ENCODE data around the gene ODR4. TPM values are rescaled to one million over a fixed set of nuclear protein-coding genes. Genes with fewer than 3 reads are reported as not detected.
A peak's percentile ranks its signal among the peaks of the same experiment; 100 is the strongest.

Gene ODR4
- 10 to 100 TPM; 15.9 to 17.3 TPM for total RNA-seq
- 1 to 10 TPM; 3.5 to 9.1 TPM for polyA plus RNA-seq

- Histone ChIP-seq H3K27me3 (ENCODE audit: insufficient read depth, low read length) (no peaks in the 10 kb centered on the region), H3K4me3 (ENCODE audit: low read length in 2 of 2) (peak within 1 kb of the TSS; percentile 87 to 96), H3K36me3 (ENCODE audit: insufficient read depth, low read length) (peaks cover 15% of the 10 kb centered on the region), H3K9me3 (ENCODE audit: control insufficient read depth in 1 of 2, low read length in 2 of 2) (no peaks in the 10 kb centered on the region), H3K4me1 (ENCODE audit: insufficient read depth, low read length) (peaks cover 44% of the 10 kb centered on the region), H3K27ac (ENCODE audit: low read depth, low read length) (peak within 1 kb of the TSS; percentile 83)
- POLR2A ChIA-PET (ENCODE audit: partially characterized antibody) = interaction anchor here (0.6 to 1.6 kb wide), 17 partner anchors 10 to 1632 kb away, joined by 3 to 14 read pairs (median 4); partner anchors contain the start of genes EDEM3, IVNS1ABP, SWT1 and TRMT1L
- peaks cover 19 to 61% (median 39%) of the 10 kb centered on the region in 4 donors for H3K4me1 Mint-ChIP-seq
- intact Hi-C loops (cut with micrococcal nuclease) = loop anchor here (1.0 to 5.0 kb wide), 4 partner anchors 1058 to 1621 kb away; partner anchors contain the start of genes EDEM3, IVNS1ABP, NIBAN1 and SWT1
- CTCF ChIA-PET (ENCODE audit: partially characterized antibody) = interaction anchor here (0.7 to 1.6 kb wide), 30 partner anchors 9 to 1059 kb away, joined by 3 to 16 read pairs (median 4); partner anchors contain the start of gene PRG4
- peak within 1 kb of the TSS; percentile 91 to 99 (median 98) for H3K4me3 Mint-ChIP-seq
- peaks cover 0 to 7% (median 0%) of the 10 kb centered on the region in 8 donors for H3K9me3 Mint-ChIP-seq
- H3K27me3 Mint-ChIP-seq = no peaks in the 10 kb centered on the region
- peaks cover 21 to 41% of the 10 kb centered on the region in 2 donors for H3K36me3 Mint-ChIP-seq
- peak; percentile 97 to 99 (median 98) for DNase-seq
- peak within 1 kb of the TSS; percentile 93 to 99 (median 98) for H3K27ac Mint-ChIP-seq
Observed at GRCh38 chr1:186375152-186375928, at the start of gene ODR4, which contains the start of gene TPR. TSS of gene ODR4 (plus strand) at chr1:186375838. CDS start at chr1:186379786, 3,948 bp downstream. TSS of gene TPR (minus strand) at chr1:186375253. CDS start at chr1:186375028, 225 bp downstream.

DNA sequence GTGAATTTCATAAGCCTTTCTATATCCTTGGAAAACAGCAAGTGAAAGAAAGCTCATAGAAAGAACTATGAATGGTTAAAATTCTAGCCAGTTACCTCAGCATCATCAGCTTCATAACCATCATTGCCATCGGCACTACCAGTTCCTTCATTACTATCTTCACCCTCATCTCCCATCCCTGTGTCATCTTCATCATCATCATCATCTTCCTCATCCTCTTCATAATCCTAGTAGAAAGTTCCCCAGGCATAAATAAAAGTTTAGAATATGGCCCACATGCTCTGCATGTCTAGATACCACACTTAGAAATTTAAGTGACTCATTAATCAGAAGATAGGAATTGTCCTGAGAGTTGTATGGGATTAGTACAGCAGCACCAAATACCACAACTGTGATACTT, 49.6 kb upstream of the ODR4 start:
- Histone ChIP-seq H3K9me3 (ENCODE audit: control insufficient read depth in 1 of 2, low read length in 2 of 2) (no peaks in the 10 kb centered on the region), H3K27me3 (ENCODE audit: insufficient read depth, low read length) (no peaks in the 10 kb centered on the region), H3K36me3 (ENCODE audit: insufficient read depth, low read length) (peaks cover 60% of the 10 kb centered on the region), H3K4me3 (ENCODE audit: low read length in 2 of 2) (no peak overlapping the region), H3K27ac (ENCODE audit: low read depth, low read length) (no peak overlapping the region), H3K4me1 (ENCODE audit: insufficient read depth, low read length) (peaks cover 3% of the 10 kb centered on the region)
- H3K27ac Mint-ChIP-seq = peak overlapping the region in 4 of 7 donors; percentile 7 to 36 (median 22)
- peaks cover 59 to 66% of the 10 kb centered on the region in 2 donors for H3K36me3 Mint-ChIP-seq
- H3K4me3 Mint-ChIP-seq = no peak overlapping the region
- no peaks in the 10 kb centered on the region for H3K9me3 Mint-ChIP-seq
- ChIA-PET POLR2A (ENCODE audit: partially characterized antibody) (no interaction called here), CTCF (ENCODE audit: partially characterized antibody) (interaction anchor here (1.0 to 2.4 kb wide), 6 partner anchors 10 to 49 kb away, joined by 3 to 9 read pairs (median 5); partner anchors contain the start of genes ODR4 and TPR)
- H3K4me1 Mint-ChIP-seq = peaks cover 4 to 17% (median 10%) of the 10 kb centered on the region in 4 donors
- intact Hi-C loops (cut with micrococcal nuclease) = loop anchor here (10.0 kb wide), 1 partner anchor 171 kb away; no protein-coding TSS in a partner anchor
- H3K27me3 Mint-ChIP-seq = no peaks in the 10 kb centered on the region
- no peak for DNase-seq

DNA sequence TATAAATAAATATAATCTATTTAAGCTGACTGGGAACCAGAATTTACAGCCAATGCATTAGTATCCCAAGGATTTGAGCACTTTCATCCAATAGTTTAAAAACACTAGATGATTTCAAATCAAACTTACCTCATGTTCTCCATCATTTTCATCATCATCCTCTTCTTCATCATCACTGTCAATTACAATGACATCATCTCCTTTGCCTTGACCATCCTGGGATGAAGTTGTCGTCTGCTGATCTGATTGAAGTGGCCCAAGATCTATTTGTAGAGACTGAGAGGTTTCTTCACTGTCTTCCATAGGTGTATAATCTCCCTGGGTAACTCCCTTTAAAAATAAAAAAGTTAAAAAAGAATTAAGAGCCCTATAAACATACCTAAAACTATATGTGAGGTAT, 48.3 kb upstream of the ODR4 start:
- no peak overlapping the region for H3K4me3 ChIP-seq (ENCODE audit: low read length in 2 of 2)
- ChIA-PET CTCF (ENCODE audit: partially characterized antibody) (no interaction called here), POLR2A (ENCODE audit: partially characterized antibody) (no interaction called here)
- Mint-ChIP-seq H3K4me3 (no peak overlapping the region), H3K27me3 (no peaks in the 10 kb centered on the region), H3K36me3 (peaks cover 51 to 64% of the 10 kb centered on the region in 2 donors), H3K9me3 (no peaks in the 10 kb centered on the region), H3K4me1 (peaks cover 4 to 16% (median 7%) of the 10 kb centered on the region in 4 donors), H3K27ac (no peak overlapping the region)
- no peak for DNase-seq
- intact Hi-C loops (cut with micrococcal nuclease) = loop anchor here (10.0 kb wide), 1 partner anchor 173 kb away; no protein-coding TSS in a partner anchor
- H3K27ac ChIP-seq (ENCODE audit: low read depth, low read length) = no peak overlapping the region
- H3K27me3 ChIP-seq (ENCODE audit: insufficient read depth, low read length) = no peaks in the 10 kb centered on the region
- H3K9me3 ChIP-seq (ENCODE audit: control insufficient read depth in 1 of 2, low read length in 2 of 2) = no peaks in the 10 kb centered on the region
- H3K4me1 ChIP-seq (ENCODE audit: insufficient read depth, low read length) = no peaks in the 10 kb centered on the region
- peaks cover 58% of the 10 kb centered on the region for H3K36me3 ChIP-seq (ENCODE audit: insufficient read depth, low read length)

GRCh38 chr1:186330758-186331157, 44.9 kb upstream of the ODR4 start:
- peaks cover 67% of the 10 kb centered on the region for H3K36me3 ChIP-seq (ENCODE audit: insufficient read depth, low read length)
- intact Hi-C loops (cut with micrococcal nuclease) = loop anchor here (5.0 kb wide), 1 partner anchor 37 kb away; no protein-coding TSS in a partner anchor
- ChIA-PET CTCF (ENCODE audit: partially characterized antibody) (interaction anchor here (1.4 to 1.5 kb wide), 2 partner anchors 12 to 44 kb away, joined by 3 to 5 read pairs; partner anchors contain the start of gene TPR), POLR2A (ENCODE audit: partially characterized antibody) (interaction anchor here (1.7 kb wide), 1 partner anchor 44 kb away, joined by 6 read pairs; the partner anchor contains the start of gene TPR)
- no peak overlapping the region for H3K4me3 Mint-ChIP-seq
- no peaks in the 10 kb centered on the region for H3K4me1 ChIP-seq (ENCODE audit: insufficient read depth, low read length)
- no peaks in the 10 kb centered on the region for H3K27me3 ChIP-seq (ENCODE audit: insufficient read depth, low read length)
- no peak for DNase-seq
- peak overlapping the region in 1 of 7 donors; percentile 15 for H3K27ac Mint-ChIP-seq
- H3K4me3 ChIP-seq (ENCODE audit: low read length in 2 of 2) = no peak overlapping the region
- no peaks in the 10 kb centered on the region for H3K27me3 Mint-ChIP-seq
- no peak overlapping the region for H3K27ac ChIP-seq (ENCODE audit: low read depth, low read length)
- H3K9me3 Mint-ChIP-seq = no peaks in the 10 kb centered on the region
- H3K9me3 ChIP-seq (ENCODE audit: control insufficient read depth in 1 of 2, low read length in 2 of 2) = no peaks in the 10 kb centered on the region
- peaks cover 0 to 9% (median 5%) of the 10 kb centered on the region in 4 donors for H3K4me1 Mint-ChIP-seq
- H3K36me3 Mint-ChIP-seq = peaks cover 54 to 67% of the 10 kb centered on the region in 2 donors

- POLR2A ChIA-PET (ENCODE audit: partially characterized antibody) = no interaction called here
- no peak for DNase-seq
- H3K9me3 ChIP-seq (ENCODE audit: control insufficient read depth in 1 of 2, low read length in 2 of 2) = no peaks in the 10 kb centered on the region
- H3K4me1 Mint-ChIP-seq = peaks cover 0 to 3% (median 0%) of the 10 kb centered on the region in 4 donors
- no peak overlapping the region for H3K27ac ChIP-seq (ENCODE audit: low read depth, low read length)
- no peaks in the 10 kb centered on the region for H3K27me3 Mint-ChIP-seq
- H3K36me3 Mint-ChIP-seq = peaks cover 55 to 71% of the 10 kb centered on the region in 2 donors
- CTCF ChIA-PET (ENCODE audit: partially characterized antibody) = interaction anchor here (1.7 kb wide), 1 partner anchor 33 kb away, joined by 4 read pairs; no protein-coding TSS in a partner anchor
- intact Hi-C loops (cut with micrococcal nuclease) = loop anchor here (2.0 kb wide), 1 partner anchor 19 kb away; no protein-coding TSS in a partner anchor
- no peaks in the 10 kb centered on the region for H3K9me3 Mint-ChIP-seq
- no peak overlapping the region for H3K27ac Mint-ChIP-seq
- no peak overlapping the region for H3K4me3 ChIP-seq (ENCODE audit: low read length in 2 of 2)
- H3K4me3 Mint-ChIP-seq = no peak overlapping the region
- H3K27me3 ChIP-seq (ENCODE audit: insufficient read depth, low read length) = no peaks in the 10 kb centered on the region
- no peaks in the 10 kb centered on the region for H3K4me1 ChIP-seq (ENCODE audit: insufficient read depth, low read length)
- peaks cover 76% of the 10 kb centered on the region for H3K36me3 ChIP-seq (ENCODE audit: insufficient read depth, low read length)
Observed at GRCh38 chr1:186337554-186337953, 38.1 kb upstream of the ODR4 start.

DNA sequence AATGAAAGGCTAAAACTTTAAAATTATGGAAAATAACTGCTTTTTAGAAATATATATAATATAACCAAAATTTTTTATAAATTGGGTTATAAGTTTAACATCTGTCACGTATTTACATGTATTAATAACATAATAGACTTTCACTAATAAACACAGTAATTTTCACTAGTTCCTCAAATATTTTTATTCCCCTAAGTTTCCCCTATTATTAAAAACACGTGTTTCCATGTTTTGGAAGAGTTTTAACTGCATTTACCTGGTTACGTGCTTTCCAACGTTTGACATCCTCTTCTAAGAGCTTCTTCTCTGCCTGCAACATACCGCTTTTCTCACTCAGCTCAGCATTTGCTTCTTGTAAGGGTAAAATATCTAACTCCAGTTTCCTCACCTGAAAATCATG, 34.9 kb upstream of the ODR4 start:
- H3K27ac Mint-ChIP-seq = peak overlapping the region in 2 of 7 donors; percentile 10 to 50
- DNase-seq = no peak
- ChIA-PET CTCF (ENCODE audit: partially characterized antibody) (no interaction called here), POLR2A (ENCODE audit: partially characterized antibody) (no interaction called here)
- peaks cover 47 to 70% of the 10 kb centered on the region in 2 donors for H3K36me3 Mint-ChIP-seq
- peaks cover 0 to 3% (median 0%) of the 10 kb centered on the region in 4 donors for H3K4me1 Mint-ChIP-seq
- H3K9me3 Mint-ChIP-seq = no peaks in the 10 kb centered on the region
- intact Hi-C loops (cut with micrococcal nuclease) = no loop called here
- H3K4me3 Mint-ChIP-seq = no peak overlapping the region
- Histone ChIP-seq H3K4me1 (ENCODE audit: insufficient read depth, low read length) (no peaks in the 10 kb centered on the region), H3K36me3 (ENCODE audit: insufficient read depth, low read length) (peaks cover 73% of the 10 kb centered on the region), H3K27ac (ENCODE audit: low read depth, low read length) (no peak overlapping the region), H3K27me3 (ENCODE audit: insufficient read depth, low read length) (no peaks in the 10 kb centered on the region), H3K9me3 (ENCODE audit: control insufficient read depth in 1 of 2, low read length in 2 of 2) (no peaks in the 10 kb centered on the region), H3K4me3 (ENCODE audit: low read length in 2 of 2) (no peak overlapping the region)
- H3K27me3 Mint-ChIP-seq = no peaks in the 10 kb centered on the region
